ENCODE measurements around the gene DGKD.

DNA sequence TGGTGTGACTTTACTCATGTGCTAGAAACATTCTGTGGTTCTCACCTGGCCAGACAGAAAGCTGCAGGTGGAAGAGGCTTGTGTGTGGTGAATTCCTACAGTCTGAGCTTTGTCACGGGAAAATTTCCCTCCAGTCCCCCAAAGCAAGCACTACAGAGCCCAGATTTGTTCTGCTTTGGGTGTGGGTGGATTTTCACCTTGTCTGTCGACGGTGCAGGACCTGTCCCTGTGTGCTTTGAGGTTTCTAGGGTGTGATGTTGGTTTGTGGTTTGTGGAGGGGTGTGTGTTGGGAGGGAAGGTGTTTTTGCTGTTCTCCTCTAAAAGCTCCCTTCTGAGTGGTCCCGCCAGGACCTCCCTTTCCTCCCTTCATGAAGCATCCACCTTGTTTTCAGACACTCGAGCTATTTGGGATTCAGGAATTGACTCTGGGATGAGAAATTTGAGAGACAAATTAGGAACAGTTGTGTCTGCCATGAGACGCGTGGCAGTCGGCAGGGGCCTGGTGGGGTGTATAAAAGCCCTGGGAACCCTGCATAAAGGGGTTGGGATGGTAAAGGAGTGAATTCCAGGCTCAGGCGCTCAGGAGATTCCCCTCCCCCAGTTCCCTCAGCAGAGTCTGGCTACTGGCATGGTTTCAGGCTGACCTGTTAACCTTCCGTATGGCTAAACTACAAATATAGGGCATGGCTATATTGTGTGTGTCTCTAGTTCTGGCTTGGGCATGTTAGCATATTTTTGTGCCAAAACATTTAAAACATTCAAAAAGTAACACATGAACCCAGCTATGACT lies 65.5 kb downstream of the DGKD start:
- TF ChIP-seq GATA2 (IDR thresholded peaks at IDR 0.05; ENCODE audit: low read depth, low read length) (no peak), GATA3 (IDR thresholded peaks at IDR 0.05; ENCODE audit: low read depth, low read length) (no peak)

All from SH-SY5Y (cell line).